K562 (cell line): ENCODE results near the gene RPL7A. TPM values are rescaled to one million over a fixed set of nuclear protein-coding genes. Genes with fewer than 3 reads are reported as not detected.

Experiments
- ARID1B ChIP-seq: fragments of 450-650 bp; IDR thresholded peaks from 2 replicates; pipeline ENCODE4 v1.6.1; 2016; ENCODE audit warnings: antibody characterized with exemption, mild to moderate bottlenecking, inconsistent platforms
- BHLHE40 ChIP-seq: IDR thresholded peaks from 2 replicates; pipeline ENCODE4 v1.6.1; 2011; ENCODE audit warnings: low read length, improper control_type of control experiment
- CBX3 ChIP-seq, 2 experiments: IDR thresholded peaks; 1 replicate in 1 of 2; 2 replicates in 1 of 2; pipeline ENCODE4 v1.6.1; 2012; ENCODE audit warnings: inconsistent platforms in 2 of 2, low read length in 2 of 2, borderline replicate concordance in 1 of 2, control low read depth in 1 of 2
- ETS2 ChIP-seq: IDR thresholded peaks from 2 replicates; pipeline ENCODE4 v1.6.1; 2016; ENCODE audit warnings: borderline replicate concordance, missing genetic modification characterization, mild to moderate bottlenecking, moderate library complexity, missing compliant biosample characterization; ENCODE audit not compliant: poor library complexity, severe bottlenecking
- HCFC1 ChIP-seq: IDR thresholded peaks from 2 replicates; pipeline ENCODE4 v1.6.1; 2012; ENCODE audit warnings: low read depth, low read length, improper control_type of control experiment
- KLF6 ChIP-seq: fragments of 250-450 bp; sonication (Bioruptor Pico); IDR thresholded peaks from 2 replicates; pipeline ENCODE4 v1.4.0; 2020; ENCODE audit warnings: mild to moderate bottlenecking, moderate library complexity, borderline replicate concordance
- MTA2 ChIP-seq: fragments of 450-650 bp; IDR thresholded peaks from 2 replicates; pipeline ENCODE4 v1.6.1; 2016; ENCODE audit warnings: low read depth
- MTA3 ChIP-seq: fragments of 450-650 bp; formaldehyde crosslinking; IDR thresholded peaks from 2 replicates; pipeline ENCODE4 v1.6.1; 2017; ENCODE audit warnings: mild to moderate bottlenecking, borderline replicate concordance
- NCOA6 ChIP-seq: fragments of 450-650 bp; IDR thresholded peaks from 2 replicates; pipeline ENCODE4 v1.6.1; 2017; ENCODE audit warnings: mild to moderate bottlenecking
- SMARCB1 ChIP-seq: IDR thresholded peaks from 2 replicates; pipeline ENCODE4 v1.6.1; 2011; ENCODE audit warnings: improper control_type of control experiment, low read depth; ENCODE audit not compliant: insufficient read length
- ZKSCAN3 ChIP-seq: fragments of 250-450 bp; sonication (Bioruptor Pico); IDR thresholded peaks from 2 replicates; pipeline ENCODE4 v1.4.0; 2020
- ZNF184 ChIP-seq: sonication (generic); formaldehyde crosslinking; IDR thresholded peaks from 2 replicates; pipeline ENCODE4 v1.5.0; 2020; ENCODE audit warnings: missing genetic modification reagents
- ZNF263 ChIP-seq: sonication (generic); formaldehyde crosslinking; IDR thresholded peaks from 2 replicates; pipeline ENCODE4 v1.8.0; 2022; ENCODE audit warnings: mild to moderate bottlenecking, missing genetic modification reagents, borderline replicate concordance
- ZNF785 ChIP-seq: fragments of 250-450 bp; sonication (Bioruptor Pico); IDR thresholded peaks from 2 replicates; pipeline ENCODE4 v1.4.0; 2020; ENCODE audit warnings: mild to moderate bottlenecking
- polyA plus RNA-seq, 8 experiments: library from polyadenylated mRNA; depleted of rRNA in 4 of 8; stranded (reverse) in 5 of 8; unstranded in 3 of 8; fragments of >200 nt; fragmentation: Nextera tagmentation in 2 of 8; fragmentation: Illumina TruSeq in 1 of 8; extraction: Ambion mirVana in 2 of 8; extraction: Trizol in 1 of 8; gene quantifications; 2 replicates each; pipeline versions ENCODE4 v1.2.1 to v1.2.3, GENCODE V29; 2011 to 2014; ENCODE audit warnings: inconsistent platforms in 1 of 8, missing spikeins in 1 of 8
- total RNA-seq, 7 experiments: library from RNA; depleted of rRNA in 6 of 7; stranded (reverse); fragments of >200 nt in 6 of 7; fragmentation: Illumina TruSeq in 2 of 7; extraction: Trizol in 2 of 7; gene quantifications; 2 replicates each; pipeline versions ENCODE4 v1.2.1 to v1.2.3, GENCODE V29; 2011 to 2021; ENCODE audit warnings: low replicate concordance in 1 of 7
- TF ChIP-seq, protein P1 (sequence below), 2 experiments: fragments of 450-650 bp in 1 of 2; sonication (generic) in 1 of 2; formaldehyde crosslinking in 1 of 2; IDR thresholded peaks; 2 replicates each; pipeline versions ENCODE4 v1.7.1 to v1.9.0; 2016 to 2022; ENCODE audit warnings: inconsistent platforms in 1 of 2, mild to moderate bottlenecking in 1 of 2, missing genetic modification reagents in 1 of 2
- TF ChIP-seq, protein P2 (sequence below), 2 experiments: IDR thresholded peaks in 1 of 2; conservative IDR thresholded peaks in 1 of 2; 2 replicates each; pipeline ENCODE4 v1.6.1; 2016; ENCODE audit warnings: low read depth in 2 of 2, mild to moderate bottlenecking in 1 of 2, missing compliant biosample characterization in 1 of 2, missing genetic modification characterization in 1 of 2, moderate library complexity in 1 of 2

The RPL7A gene
- total and polyA plus RNA-seq, 9 of the 15 experiments (the other 6 are each of a cell fraction or from before 2014, with no cell fraction given): 1,935 to 3,760 (median 2,652) TPM

DNA sequence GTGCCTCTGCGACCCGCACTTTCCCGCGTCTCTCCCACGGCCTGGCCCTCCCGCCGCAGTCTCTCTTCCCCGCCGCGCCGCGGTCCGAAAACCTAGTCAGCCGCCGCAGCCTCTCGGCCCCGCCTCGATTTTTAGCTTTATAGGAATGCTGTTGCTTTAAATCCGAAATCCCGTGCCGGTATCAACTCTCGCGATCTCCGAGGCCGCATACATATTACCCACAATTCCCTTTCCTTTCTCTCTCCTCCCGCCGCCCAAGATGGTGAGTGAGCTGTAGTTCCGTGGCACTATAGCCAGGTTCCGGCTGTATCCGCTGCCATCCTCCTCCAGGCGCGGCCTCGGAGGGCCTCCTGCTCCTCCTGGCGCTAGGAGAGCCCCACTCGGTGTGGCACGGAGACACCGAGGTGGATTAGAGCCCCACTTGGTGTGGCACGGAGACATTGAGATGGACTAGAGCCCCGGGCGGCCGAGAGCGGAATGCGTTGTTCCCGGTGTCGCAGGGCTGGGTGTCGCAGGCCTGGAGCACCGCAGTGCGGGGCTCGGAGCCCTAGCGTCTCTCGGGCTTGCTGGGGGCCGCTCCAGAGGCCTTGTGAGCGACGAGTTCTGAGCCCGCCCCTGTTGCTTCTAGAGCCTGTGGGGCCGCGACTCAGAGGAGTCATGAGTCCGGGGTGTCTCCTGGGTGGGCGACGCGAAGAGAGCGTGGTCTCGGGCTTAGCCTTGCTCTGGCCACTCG lies at the start of gene RPL7A, which contains the start of gene MED22 (continued):
- TF ChIP-seq, protein P1, sequence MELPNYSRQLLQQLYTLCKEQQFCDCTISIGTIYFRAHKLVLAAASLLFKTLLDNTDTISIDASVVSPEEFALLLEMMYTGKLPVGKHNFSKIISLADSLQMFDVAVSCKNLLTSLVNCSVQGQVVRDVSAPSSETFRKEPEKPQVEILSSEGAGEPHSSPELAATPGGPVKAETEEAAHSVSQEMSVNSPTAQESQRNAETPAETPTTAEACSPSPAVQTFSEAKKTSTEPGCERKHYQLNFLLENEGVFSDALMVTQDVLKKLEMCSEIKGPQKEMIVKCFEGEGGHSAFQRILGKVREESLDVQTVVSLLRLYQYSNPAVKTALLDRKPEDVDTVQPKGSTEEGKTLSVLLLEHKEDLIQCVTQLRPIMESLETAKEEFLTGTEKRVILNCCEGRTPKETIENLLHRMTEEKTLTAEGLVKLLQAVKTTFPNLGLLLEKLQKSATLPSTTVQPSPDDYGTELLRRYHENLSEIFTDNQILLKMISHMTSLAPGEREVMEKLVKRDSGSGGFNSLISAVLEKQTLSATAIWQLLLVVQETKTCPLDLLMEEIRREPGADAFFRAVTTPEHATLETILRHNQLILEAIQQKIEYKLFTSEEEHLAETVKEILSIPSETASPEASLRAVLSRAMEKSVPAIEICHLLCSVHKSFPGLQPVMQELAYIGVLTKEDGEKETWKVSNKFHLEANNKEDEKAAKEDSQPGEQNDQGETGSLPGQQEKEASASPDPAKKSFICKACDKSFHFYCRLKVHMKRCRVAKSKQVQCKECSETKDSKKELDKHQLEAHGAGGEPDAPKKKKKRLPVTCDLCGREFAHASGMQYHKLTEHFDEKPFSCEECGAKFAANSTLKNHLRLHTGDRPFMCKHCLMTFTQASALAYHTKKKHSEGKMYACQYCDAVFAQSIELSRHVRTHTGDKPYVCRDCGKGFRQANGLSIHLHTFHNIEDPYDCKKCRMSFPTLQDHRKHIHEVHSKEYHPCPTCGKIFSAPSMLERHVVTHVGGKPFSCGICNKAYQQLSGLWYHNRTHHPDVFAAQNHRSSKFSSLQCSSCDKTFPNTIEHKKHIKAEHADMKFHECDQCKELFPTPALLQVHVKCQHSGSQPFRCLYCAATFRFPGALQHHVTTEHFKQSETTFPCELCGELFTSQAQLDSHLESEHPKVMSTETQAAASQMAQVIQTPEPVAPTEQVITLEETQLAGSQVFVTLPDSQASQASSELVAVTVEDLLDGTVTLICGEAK (IDR thresholded peaks at IDR 0.05): 0 out of 2 replicates have a peak, but pooled peaks have one; percentile 44
- TF ChIP-seq, protein P1 (CRISPR knock-in tag; IDR thresholded peaks at IDR 0.05): no peak
- TF ChIP-seq ZNF184 (CRISPR knock-in tag): no peak
- TF ChIP-seq NCOA6: no peak
- TF ChIP-seq ZNF263 (CRISPR knock-in tag): peak; percentile 63; the same call in 1 of the 2 replicates
- no peak for TF ChIP-seq MTA2
- TF ChIP-seq, protein P2, sequence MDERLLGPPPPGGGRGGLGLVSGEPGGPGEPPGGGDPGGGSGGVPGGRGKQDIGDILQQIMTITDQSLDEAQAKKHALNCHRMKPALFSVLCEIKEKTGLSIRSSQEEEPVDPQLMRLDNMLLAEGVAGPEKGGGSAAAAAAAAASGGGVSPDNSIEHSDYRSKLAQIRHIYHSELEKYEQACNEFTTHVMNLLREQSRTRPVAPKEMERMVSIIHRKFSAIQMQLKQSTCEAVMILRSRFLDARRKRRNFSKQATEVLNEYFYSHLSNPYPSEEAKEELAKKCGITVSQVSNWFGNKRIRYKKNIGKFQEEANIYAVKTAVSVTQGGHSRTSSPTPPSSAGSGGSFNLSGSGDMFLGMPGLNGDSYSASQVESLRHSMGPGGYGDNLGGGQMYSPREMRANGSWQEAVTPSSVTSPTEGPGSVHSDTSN (CRISPR knock-in tag; IDR thresholded peaks at IDR 0.05; ENCODE audit: low read depth): no peak
- TF ChIP-seq, protein P2 (tag; conservative IDR thresholded peaks at IDR 0.05; ENCODE audit: low read depth): no peak
- TF ChIP-seq ZNF785: no peak
- no peak for TF ChIP-seq SMARCB1
- no peak for TF ChIP-seq BHLHE40
- TF ChIP-seq ARID1B: peak; percentile 34; the same call in 1 of the 2 replicates
- no peak for TF ChIP-seq CBX3 (IDR thresholded peaks at IDR 0.05; ENCODE audit: borderline replicate concordance in 1 of 2, low read length in 2 of 2)
- no peak for TF ChIP-seq ZKSCAN3 (CRISPR knock-in tag)
- peak; percentile 68; the same call in 1 of the 2 replicates for TF ChIP-seq MTA3
- TF ChIP-seq HCFC1: peak; percentile 73
- 0 out of 2 replicates have a peak, but pooled peaks have one; percentile 9 for TF ChIP-seq KLF6 (CRISPR knock-in tag)
- no peak for TF ChIP-seq ETS2 (tag)
